HG02970 (cell line): ENCODE measurements around the gene CAMK2B.

ENCODE experiments used
- ATAC-seq: cut with Tn5 transposase; IDR thresholded peaks from one replicate; pipeline ENCODE4 v1.9.1; 2021; ENCODE audit warnings: mild to moderate bottlenecking, moderate library complexity, moderate number of reproducible peaks; ENCODE audit not compliant: unreplicated experiment, low FRiP score

Gene CAMK2B

DNA sequence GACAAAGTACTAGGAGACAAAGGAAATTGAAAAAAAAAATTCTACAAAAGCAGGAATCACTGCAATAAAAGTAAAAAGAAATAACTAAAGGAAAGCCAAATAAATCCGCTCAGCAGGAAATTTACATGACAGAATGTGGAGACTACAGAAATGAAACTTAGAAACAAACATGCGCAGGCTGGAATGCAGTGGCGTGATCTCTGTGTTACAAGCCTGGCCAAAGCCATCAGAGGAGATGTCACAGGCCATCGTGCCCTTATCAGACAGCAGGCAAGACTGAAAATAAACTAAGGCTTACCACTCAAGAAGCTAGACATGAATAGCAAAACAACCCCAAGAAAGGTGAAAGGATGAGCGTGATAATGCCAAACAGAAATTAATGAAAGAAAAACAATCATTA is 6.3 kb upstream of the CAMK2B start:
- no peak for ATAC-seq

DNA sequence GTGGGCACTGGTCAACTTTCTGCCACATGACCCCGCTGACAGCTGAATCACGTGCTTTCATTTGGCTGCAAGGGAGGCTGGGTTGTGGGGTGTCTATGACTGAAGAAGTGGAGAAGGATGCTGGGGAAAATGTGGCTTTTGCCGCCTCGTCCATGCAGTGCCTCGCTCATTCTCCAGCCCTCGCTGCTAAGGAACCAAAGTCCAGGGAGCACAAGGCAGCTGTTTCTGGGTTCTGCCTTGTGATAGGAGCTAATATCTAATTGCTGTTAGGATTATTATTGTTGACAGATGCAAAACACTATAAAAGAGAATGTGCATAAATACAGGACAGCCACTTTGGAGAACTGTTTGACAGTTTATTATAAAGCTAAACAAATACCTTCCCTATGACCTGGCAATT is 4.9 kb upstream of the CAMK2B start:
- no peak for ATAC-seq

DNA sequence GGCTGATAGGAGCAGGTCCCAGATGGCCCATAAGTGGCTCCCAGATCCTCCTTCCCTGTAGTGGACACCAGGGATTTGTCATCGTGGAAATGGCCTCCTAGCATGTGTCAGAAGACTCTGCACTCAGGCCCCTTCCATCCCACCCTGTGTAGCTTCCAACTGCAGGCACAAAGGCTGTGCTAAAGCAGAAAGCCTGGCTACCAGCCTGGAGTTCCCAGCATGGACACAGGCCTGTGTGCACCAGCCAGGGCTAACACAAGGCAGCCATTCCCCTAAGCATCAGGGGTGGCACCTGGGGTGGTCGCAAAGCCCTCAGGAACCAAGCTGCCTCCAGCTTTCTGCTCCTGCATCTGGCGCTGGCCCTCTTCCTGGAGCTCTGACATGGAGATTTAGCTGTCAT is 4.5 kb upstream of the CAMK2B start:
- ATAC-seq, result no peak

DNA sequence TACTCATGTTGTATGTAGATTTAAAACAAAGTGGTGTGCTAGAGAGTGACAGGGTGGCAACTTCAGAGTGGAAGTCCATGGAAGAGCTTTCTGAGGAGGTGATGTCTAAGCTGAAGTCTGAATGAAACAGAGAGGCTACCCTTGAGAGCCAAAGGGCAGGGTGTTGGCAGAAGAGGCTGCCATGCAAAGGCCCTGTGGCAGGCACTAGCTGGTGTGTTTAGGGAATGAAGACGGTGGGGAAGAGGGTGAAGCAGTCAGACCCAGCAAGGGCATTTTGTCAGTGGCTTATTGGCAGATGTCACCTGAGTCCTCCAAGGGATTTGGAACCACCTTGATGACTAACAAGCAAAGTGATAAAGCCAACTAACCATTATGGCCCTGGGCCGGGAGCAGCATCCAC is 3.7 kb upstream of the CAMK2B start:
- ATAC-seq, result no peak

DNA sequence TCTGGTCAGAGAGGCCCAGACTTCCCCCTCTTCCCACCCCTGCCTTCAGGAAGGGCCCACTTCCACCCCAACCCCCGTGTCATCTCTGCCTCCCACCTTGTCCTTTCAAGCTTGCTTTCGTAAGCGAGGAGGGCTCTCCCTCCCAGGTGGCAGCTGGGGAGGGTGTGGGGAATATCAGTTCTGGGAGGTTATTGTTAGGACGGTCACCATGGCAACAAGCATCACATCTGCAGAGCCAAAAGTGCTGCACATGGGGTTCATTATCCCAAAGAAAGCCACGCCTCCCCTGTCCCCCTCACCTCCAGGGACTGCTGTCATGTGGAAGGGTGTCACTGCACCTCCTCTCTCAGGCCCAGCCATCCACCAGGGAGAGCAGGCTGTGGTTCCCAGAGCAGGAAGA is 2.6 kb upstream of the CAMK2B start:
- ATAC-seq, result no peak

DNA sequence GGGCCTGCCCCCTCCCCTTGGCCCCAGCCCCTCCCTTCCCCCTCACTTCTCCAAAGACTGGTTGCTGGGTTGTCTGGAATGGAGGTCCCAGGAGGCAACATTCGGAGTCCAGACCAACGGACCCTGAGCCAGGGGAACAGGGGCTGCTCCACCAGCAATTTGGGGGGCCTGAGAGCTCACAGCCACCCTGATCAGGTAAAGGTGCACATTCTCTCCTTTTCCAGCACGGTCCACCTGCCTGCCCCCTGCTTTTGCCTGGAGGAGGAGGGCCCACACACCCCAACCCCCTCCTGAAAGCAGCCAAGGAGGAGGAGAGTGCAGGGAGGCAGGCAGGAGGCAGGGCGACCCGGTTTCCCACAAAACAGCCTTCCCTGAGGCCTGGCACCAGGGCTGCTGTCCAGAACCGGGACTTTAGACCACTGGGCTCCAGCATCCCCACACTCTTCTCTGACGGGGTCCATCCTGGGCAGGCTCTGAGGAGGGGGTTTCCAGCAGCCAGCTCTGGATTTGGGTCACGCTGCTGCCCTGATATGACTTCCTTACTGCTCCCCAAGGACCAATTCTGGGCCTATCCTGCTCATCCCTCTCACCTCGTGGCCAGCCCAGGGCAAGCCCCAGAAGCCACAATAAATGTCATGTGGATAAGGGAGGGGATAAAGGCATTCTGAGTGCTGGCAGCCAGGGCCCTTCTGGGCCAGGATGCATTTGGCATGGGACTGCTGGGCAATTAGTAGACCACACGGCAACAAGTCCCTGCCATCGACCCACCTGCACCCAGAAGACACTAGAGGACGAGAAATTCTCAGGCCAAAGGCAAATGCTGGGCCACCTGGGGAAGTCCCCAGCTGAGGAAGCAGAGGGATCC is 1.1 kb upstream of the CAMK2B start:
- no peak for ATAC-seq

DNA sequence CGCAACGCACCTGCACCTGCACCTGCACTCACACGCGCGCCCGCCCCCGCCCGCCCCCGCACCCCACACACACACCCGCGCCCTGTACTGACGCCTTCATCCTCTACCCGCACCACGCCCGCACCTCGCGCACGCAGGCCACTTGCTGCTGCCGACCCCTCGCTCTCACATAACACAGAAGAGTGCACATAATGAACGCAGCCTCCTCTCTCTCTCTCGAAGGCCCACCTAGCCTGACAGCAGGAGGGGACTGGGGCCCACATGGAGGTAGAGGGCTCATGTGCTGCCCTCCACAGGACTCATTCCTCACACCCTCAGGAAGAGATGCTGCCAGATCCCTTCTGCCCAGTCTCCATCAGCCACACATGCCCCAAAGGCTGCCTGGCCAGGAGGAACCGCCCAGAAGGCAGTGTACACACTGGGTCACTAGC is 432 bp upstream of the CAMK2B start:
- no peak for ATAC-seq

DNA sequence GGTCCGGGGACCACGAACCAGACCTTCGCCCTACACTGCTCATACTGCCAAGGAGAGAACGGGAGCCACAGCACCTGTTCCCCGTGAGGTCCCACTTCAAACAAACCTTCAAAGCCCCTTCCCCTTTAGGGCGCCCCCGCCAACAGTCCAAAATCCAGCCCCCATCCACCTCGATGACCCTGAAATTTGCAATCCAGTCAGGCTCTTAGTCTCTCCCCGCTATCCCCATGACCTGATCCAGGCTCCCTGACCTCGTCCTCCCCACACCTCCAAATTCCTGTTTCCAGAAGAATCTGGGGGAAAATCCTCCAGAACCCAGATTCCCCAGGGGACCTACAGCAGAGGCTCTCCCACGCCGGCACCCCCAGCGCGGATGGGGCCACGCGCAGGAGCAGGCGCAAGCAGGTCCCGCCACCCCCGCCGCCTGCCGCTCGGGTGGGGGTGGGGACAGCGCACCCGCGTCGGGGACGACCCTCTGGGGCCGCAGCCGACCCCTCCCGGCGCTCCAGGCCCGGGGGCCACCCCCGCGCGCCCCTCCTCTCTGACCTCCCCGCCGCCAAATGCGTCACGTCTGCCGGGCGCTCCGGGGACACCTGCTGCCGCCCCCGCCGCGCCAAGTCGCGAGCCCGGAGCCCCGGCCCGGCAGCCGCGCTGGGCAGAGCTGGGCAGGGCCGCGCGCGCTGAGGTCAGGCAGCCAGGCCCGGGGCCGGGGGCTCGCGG is 753 bp downstream of the CAMK2B start:
- ATAC-seq, result no peak

DNA sequence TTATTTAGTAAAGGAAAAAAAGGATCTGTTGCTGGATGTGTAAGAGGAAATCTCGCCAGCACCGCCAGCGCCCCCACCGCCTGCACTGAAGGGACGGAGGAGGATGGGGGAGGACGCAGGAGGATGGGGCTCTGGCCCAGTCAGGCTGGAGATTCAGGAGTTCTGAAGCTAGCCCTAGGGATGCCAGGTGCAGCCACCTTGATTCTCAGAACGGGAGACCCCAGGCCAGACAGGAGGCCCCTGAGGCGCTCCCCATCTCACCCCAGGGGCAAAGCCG is 1.3 kb downstream of the CAMK2B start:
- no peak for ATAC-seq

DNA sequence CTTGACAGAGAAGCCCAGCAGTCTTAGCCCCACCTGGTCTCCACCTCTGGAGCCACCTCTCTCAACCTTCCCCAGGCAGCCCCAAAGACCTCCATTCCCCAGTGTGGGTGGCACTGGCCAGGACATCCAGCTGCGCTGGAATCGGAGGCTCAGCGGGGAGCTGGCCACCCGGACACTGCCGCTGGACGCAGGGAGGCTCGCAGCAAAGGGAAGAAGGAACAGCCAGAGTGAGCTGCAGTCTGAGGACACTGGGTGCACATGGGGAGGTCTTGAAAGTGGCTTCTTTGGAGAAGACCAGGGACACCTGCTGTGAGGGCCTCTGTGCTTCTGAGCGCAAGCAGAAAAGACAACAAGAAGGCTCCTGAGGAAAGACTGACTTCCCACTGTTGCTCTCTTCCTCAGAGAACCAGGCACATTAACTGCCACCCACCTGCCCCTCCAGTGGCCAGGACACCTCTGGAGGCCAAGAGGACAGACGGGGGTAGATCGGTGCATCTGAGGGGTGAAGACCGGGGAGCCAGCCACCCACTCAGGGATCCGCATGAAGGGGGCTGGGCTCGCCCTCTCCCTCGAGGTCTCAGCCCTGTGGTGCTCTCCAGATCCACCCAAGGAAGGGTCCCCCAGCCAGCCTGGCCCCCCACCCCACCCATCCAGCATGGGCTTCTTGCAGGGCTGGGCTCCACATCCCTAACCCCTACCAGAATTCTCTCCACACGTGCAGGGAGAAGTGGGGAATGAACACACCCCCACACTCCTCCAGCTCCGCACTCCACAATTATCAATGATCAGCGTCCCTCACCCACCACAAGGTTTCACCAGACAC is 1.8 kb downstream of the CAMK2B start:
- no peak for ATAC-seq

DNA sequence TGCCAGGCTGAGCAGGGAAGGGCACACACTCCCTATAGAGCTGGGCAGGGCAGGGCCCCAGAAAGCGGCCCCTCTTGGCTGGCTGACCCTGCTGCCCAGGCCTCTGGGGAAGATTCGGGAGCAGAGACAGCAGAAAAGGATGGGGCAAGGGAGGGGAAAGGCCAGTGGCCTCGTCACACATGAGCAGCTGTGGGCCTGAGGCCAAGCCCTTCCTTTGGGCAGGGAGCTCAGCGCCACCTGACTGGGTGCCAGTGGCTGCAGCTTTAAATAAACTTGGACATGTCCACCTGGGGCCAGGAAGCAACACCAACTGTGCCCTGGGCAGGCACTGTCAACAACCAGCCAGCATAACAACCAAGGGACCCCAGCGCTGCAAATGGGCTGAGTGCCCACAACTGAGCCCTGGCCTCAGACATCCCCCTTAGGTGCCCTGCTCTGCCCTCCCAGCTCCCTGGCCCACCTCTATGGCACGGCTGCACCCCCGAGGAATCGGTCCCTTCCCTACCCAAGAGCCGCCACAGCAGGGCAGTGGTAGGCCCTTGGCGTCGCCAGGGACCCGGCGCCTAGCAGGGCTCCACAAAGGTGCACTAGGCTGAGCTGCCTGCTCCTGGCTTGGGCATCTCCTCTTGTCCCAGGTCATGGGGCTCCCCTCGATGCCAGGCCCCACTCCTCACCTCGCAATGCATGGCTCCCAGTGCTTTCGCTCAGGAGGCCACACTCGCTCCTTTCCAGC is 2.6 kb downstream of the CAMK2B start:
- ATAC-seq, result no peak

DNA sequence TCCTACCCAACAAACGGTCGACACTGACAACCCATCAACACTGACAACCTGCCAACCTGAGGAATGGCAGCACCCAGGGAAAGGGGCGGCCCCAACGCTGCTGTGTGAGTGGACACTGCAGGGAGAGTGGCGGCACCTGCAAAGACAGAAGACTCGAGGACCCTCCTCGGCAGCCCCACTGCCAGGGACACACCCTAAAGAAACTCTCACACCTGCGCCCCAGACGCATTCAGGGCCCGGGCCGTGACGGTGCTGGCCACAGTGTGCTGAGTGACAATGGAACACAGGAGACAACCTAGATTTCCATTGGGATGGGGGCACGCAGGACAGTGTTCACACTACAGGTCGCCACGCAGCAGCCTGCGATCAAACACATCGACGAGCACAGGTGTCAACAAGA is 3.6 kb downstream of the CAMK2B start:
- no peak for ATAC-seq

DNA sequence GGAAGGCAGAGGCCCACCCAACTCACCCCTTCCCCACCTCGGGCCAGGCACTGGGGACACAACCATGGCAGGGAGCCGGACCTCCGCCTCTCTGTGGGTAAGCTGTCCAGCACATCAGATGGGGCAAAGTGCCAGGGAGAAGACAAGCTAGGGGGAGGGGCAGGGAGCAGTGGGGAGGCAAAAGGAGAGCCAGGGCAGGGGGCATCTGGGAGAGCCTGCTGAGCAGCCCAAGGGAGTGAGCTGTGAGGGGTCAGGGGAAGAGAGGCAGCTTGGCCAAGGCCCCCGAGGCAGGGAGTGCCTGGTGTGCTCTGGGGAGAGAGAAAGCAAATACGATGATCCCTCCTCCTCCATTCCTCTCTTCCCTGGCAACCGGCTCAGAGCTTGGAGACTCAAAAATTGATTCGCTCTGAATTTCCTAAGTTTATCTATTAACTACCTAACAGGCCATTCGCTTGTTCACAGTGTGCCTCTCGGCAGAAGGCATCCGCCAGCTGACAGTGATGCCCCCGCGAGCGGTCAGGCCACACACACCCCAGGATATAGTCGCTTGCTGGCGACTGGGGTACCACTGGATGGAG is 4.5 kb downstream of the CAMK2B start:
- ATAC-seq, result no peak

DNA sequence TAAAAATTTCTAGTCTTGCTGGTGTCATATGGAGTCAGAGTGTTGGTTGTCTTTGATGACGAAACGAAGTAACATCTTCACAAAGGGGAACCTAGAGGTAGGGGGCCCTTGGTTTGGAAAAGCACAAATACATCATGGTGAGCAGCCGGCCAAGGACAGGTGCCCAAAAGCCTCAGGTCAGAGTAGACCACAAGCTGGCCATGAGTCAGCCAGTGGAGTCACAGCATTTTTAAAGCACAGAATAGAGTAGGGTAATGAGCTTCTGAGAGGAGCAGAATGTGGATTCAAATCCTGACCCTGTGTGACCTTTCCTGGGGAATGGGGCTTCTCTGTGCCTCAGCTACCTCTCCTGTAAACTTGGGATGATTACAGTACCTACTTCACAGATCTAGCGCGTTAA is 5.3 kb downstream of the CAMK2B start:
- ATAC-seq, result no peak

DNA sequence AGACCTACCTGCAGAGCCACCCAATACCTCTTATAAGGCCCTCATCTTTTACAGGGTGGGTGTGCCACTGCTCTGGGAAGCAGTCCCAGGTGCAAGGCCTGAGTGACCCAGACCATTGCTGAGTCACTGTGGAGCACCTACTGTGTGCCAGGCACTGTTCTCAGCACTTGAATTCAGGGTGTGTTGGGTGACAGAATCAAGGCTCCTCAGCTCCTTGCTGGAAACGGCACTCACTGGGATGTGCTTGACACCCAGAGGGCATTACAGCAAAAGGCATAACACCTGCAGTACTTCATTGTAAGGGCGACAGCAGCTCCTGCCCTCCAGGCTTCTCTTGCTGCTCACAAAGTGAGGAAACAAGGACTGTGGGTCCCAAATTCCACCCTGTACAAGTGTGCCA is 7.1 kb downstream of the CAMK2B start:
- no peak for ATAC-seq

DNA sequence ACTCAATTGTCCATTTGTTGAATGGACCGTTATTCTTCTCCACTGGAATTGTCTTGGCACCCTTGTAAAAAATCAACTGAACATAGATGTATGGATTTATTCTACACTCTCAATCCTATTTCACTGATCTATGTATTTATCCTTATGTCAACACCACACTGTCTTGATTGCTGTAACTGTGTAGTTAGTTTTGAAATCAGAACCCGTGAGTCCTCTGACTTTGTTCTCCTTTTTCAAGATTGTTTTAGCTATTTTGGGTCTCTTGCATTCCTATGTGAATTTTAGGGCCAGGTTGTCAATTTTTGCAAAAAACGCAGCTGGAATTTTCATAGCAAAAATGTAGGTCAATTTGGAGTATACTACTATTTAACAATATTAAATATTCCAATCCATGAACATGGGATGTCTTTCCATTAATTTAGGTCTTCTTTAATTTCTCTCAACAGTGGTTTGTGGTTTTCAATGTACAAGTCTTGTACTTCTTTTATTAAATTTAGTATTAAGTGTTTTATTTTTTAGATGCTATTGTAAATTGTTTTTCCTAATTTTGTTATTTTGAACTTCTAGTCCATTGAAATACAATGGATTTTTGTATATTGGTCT is 10.0 kb downstream of the CAMK2B start:
- no peak for ATAC-seq

DNA sequence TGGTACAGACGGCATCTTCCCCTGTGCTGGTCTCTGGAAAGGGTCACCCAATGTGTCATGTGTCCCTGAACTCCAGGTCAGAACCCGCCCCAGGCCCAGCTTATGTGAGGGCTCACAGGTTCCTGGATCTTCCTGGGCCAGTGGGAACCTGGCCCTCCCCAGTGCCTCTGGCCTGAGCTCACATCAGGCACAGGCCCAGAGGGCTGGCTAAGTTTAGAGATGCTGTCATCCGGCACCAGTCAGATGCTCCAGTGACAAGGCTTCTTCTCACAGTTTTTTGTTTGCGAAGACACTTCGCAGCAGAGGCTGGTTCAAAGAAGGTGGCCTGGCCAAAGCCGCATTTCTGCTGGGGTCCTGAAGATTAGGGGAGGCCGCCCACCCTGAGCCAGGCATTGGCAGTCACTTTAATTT is 11.8 kb downstream of the CAMK2B start:
- ATAC-seq, result no peak

DNA sequence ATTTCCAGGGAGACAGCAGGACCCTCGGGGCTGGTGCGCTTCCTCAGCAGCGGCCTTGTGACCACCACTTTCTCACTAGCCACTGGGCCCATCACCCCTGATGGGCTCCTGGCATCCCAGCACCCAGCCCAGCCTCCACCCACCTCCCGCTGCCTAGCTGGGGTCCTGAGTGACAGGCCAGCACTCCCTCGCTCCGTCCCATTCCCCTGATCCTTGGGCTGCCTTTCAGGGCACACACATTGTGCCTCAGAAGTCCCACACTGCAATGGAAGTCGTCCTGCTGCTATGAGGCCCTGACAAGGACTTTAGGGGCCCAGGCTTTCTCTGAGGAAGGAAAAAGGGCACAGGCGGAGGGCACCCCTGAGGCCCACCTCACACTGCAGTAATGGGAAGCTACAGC is 12.4 kb downstream of the CAMK2B start:
- no peak for ATAC-seq

DNA sequence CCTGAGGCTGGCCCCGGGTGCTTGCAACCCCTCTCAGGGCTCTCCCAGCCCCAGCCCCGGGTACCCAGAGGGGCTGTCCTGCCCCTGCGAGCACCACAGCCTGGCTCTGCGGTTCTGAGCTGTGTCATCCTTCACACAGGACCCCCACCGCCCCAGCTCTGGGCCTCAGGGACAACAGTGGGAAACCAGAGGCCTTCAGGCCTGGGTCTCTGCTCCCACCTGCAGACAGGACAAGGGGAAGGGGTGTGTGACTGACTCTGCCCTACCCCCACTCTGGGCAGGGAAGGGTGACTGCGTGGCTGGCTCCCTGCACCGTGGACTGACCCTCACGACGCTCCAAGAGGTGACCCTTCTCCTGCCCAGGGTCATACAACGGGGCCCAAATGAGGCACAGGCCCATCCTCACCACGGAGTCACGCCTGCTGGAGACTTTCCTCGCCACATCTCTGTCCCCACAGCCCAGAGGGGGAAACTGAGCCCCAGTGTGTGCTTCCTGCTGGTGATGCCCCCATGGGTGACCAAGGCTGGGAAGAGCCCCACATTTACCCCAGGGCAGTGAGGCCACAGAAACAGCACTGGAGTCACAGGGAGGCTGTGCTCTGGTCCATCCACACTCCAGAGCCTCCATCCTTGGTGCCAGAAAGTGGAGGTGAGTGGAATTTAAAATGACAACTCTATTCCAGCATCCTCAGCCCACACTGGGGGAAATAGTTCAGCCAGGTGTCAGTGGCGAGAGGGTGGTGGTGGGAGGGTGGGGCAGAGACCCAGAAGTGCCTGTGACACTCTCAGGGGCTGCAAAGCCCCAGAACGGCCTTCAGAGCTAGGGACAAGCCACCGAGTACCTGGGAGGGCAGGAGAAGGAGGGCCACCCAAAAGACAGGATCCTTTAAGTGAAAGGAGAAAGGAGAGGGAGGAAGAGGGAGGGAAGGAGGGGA is 13.6 kb downstream of the CAMK2B start:
- no peak for ATAC-seq
